H9 (cell line): ENCODE data around the gene PSME1. TPM values are rescaled to one million over a fixed set of nuclear protein-coding genes. Genes with fewer than 3 reads are reported as not detected.

Experiments
- DNase-seq: peaks from one replicate; pipeline ENCODE4 v3.0.0-alpha.2; 2017
- H2AFZ ChIP-seq: one replicate; pipeline ENCODE4 v1.6.1; 2013; ENCODE audit warnings: mild to moderate bottlenecking, low read length, control low read depth, moderate library complexity
- H2AK5ac ChIP-seq: 2 replicates; pipeline ENCODE4 v1.6.1; 2013; ENCODE audit warnings: low read length, control low read depth, mixed read lengths; ENCODE audit not compliant: insufficient read length
- H2BK120ac ChIP-seq: one replicate; pipeline ENCODE4 v1.6.1; 2013; ENCODE audit warnings: low read depth, mild to moderate bottlenecking, low read length, control low read depth, inconsistent platforms; ENCODE audit not compliant: poor library complexity, severe bottlenecking
- H2BK12ac ChIP-seq: 2 replicates; pipeline ENCODE4 v1.6.1; 2013; ENCODE audit warnings: low read length, control low read depth, mixed read lengths, low read depth; ENCODE audit not compliant: insufficient read length
- H2BK15ac ChIP-seq: 2 replicates; pipeline ENCODE4 v1.6.1; 2013; ENCODE audit warnings: low read depth, low read length, control low read depth
- H2BK20ac ChIP-seq: one replicate; pipeline ENCODE4 v1.6.1; 2013; ENCODE audit warnings: low read depth, mild to moderate bottlenecking, low read length, control low read depth, inconsistent platforms; ENCODE audit not compliant: poor library complexity, severe bottlenecking
- H2BK5ac ChIP-seq: 2 replicates; pipeline ENCODE4 v1.6.1; 2013; ENCODE audit warnings: low read length, control low read depth, mixed read lengths; ENCODE audit not compliant: insufficient read length
- H3K14ac ChIP-seq: 2 replicates; pipeline ENCODE4 v1.6.1; 2013; ENCODE audit warnings: low read length, control low read depth; ENCODE audit not compliant: insufficient read depth
- H3K18ac ChIP-seq: 2 replicates; pipeline ENCODE4 v1.6.1; 2013; ENCODE audit warnings: low read depth, mild to moderate bottlenecking, mixed read lengths, low read length, control low read depth; ENCODE audit not compliant: insufficient read length
- H3K23ac ChIP-seq: 2 replicates; pipeline ENCODE4 v1.6.1; 2013; ENCODE audit warnings: low read length, control low read depth, mixed read lengths, low read depth; ENCODE audit not compliant: insufficient read length
- H3K23me2 ChIP-seq: 2 replicates; pipeline ENCODE4 v1.6.1; 2013; ENCODE audit warnings: low read depth, mild to moderate bottlenecking, mixed read lengths, low read length, control low read depth; ENCODE audit not compliant: insufficient read length, poor library complexity, severe bottlenecking
- H3K27ac ChIP-seq: 2 replicates; pipeline ENCODE4 v1.5.1; 2013; ENCODE audit warnings: low read length, control low read depth, mixed read lengths, low read depth; ENCODE audit not compliant: insufficient read length
- H3K27me3 ChIP-seq: 2 replicates; pipeline ENCODE4 v1.6.1; 2013; ENCODE audit warnings: low read length, control low read depth, inconsistent platforms; ENCODE audit not compliant: insufficient read depth
- H3K4ac ChIP-seq: 2 replicates; pipeline ENCODE4 v1.6.1; 2013; ENCODE audit warnings: low read depth, mild to moderate bottlenecking, control low read depth, inconsistent platforms, low read length, moderate library complexity
- H3K4me1 ChIP-seq: 2 replicates; pipeline ENCODE4 v1.6.1; 2013; ENCODE audit warnings: low read length, control low read depth, inconsistent platforms; ENCODE audit not compliant: insufficient read depth
- H3K4me2 ChIP-seq: 2 replicates; pipeline ENCODE4 v1.6.1; 2013; ENCODE audit warnings: low read length, control low read depth, mixed read lengths; ENCODE audit not compliant: insufficient read length, insufficient read depth
- H3K56ac ChIP-seq: 2 replicates; pipeline ENCODE4 v1.6.1; 2013; ENCODE audit warnings: low read depth, mild to moderate bottlenecking, mixed read lengths, low read length, control low read depth; ENCODE audit not compliant: insufficient read length
- H3K79me1 ChIP-seq: 2 replicates; pipeline ENCODE4 v1.6.1; 2013; ENCODE audit warnings: low read depth, mild to moderate bottlenecking, moderate library complexity, low read length, control low read depth, inconsistent platforms; ENCODE audit not compliant: insufficient read depth, poor library complexity, severe bottlenecking
- H3K79me2 ChIP-seq: 2 replicates; pipeline ENCODE4 v1.6.1; 2013; ENCODE audit warnings: low read length, control low read depth, inconsistent platforms; ENCODE audit not compliant: insufficient read depth
- H3K9ac ChIP-seq: 2 replicates; pipeline ENCODE4 v1.6.1; 2013; ENCODE audit warnings: low read length, control low read depth, mixed read lengths; ENCODE audit not compliant: insufficient read length; ENCODE audit errors: extremely low read depth
- H3K9me3 ChIP-seq: one replicate; pipeline ENCODE4 v1.6.1; 2013; ENCODE audit warnings: low read depth, low read length, inconsistent platforms; ENCODE audit not compliant: control insufficient read depth
- H3T11ph ChIP-seq: one replicate; pipeline ENCODE4 v1.6.1; 2013; ENCODE audit warnings: mild to moderate bottlenecking, low read length, control low read depth, inconsistent platforms
- H4K20me1 ChIP-seq: one replicate; pipeline ENCODE4 v1.6.1; 2013; ENCODE audit not compliant: control insufficient read depth, insufficient read length, insufficient read depth
- H4K5ac ChIP-seq: 2 replicates; pipeline ENCODE4 v1.6.1; 2013; ENCODE audit warnings: low read depth, mild to moderate bottlenecking, mixed read lengths, low read length, control low read depth; ENCODE audit not compliant: insufficient read length
- H4K8ac ChIP-seq: replicated peaks from 2 replicates; pipeline ENCODE4 v1.6.1; 2013; ENCODE audit warnings: low read length, control low read depth, mixed read lengths, low read depth; ENCODE audit not compliant: insufficient read length
- H4K91ac ChIP-seq: 2 replicates; pipeline ENCODE4 v1.6.1; 2013; ENCODE audit warnings: low read depth, mild to moderate bottlenecking, moderate library complexity, mixed read lengths, low read length, control low read depth; ENCODE audit not compliant: insufficient read length
- H3K27ac Mint-ChIP-seq, 3 experiments: 2 replicates in 2 of 3; 3 replicates in 1 of 3; pipeline ENCODE4 v1.8.0; 2020 to 2021; ENCODE audit warnings: mixed read lengths in 3 of 3, mild to moderate bottlenecking in 1 of 3, moderate library complexity in 1 of 3
- H3K27me3 Mint-ChIP-seq: 2 replicates; pipeline ENCODE4 v1.8.0; 2021; ENCODE audit warnings: low read depth, mild to moderate bottlenecking, moderate library complexity, mixed read lengths
- H3K36me3 Mint-ChIP-seq, 3 experiments: 2 replicates in 2 of 3; 3 replicates in 1 of 3; pipeline ENCODE4 v1.8.0; 2020 to 2021; ENCODE audit warnings: low read depth in 3 of 3, mixed read lengths in 3 of 3; ENCODE audit not compliant: insufficient read depth in 1 of 3
- H3K4me1 Mint-ChIP-seq, 2 experiments: 2 replicates each; pipeline ENCODE4 v1.8.0; 2020; ENCODE audit warnings: mixed read lengths in 2 of 2
- H3K4me3 Mint-ChIP-seq, 2 experiments: 2 replicates in 1 of 2; 3 replicates in 1 of 2; pipeline ENCODE4 v1.8.0; 2020 to 2021; ENCODE audit warnings: mild to moderate bottlenecking in 2 of 2, mixed read lengths in 2 of 2, moderate library complexity in 1 of 2
- H3K9me3 Mint-ChIP-seq, 2 experiments: 2 replicates in 1 of 2; 3 replicates in 1 of 2; pipeline ENCODE4 v1.8.0; 2020; ENCODE audit warnings: mild to moderate bottlenecking in 2 of 2, mixed read lengths in 2 of 2, moderate library complexity in 1 of 2
- CTCF ChIP-seq: fragments of 200-600 bp; sonication (generic); conservative IDR thresholded peaks from 3 replicates; pipeline ENCODE4 v1.8.0; 2021; ENCODE audit warnings: antibody characterized with exemption, mild to moderate bottlenecking
- WGBS: extraction: QIAGEN DNeasy Blood & Tissue Kit; methylation state at CpG from one replicate; pipeline ENCODE4 v1.1.7; 2013; ENCODE audit warnings: missing lambda C conversion rate, low lambda C conversion rate, mixed read lengths; ENCODE audit not compliant: insufficient read length; ENCODE audit errors: extremely low coverage; 5-methylcytosine and 5-hydroxymethylcytosine counted together
- total RNA-seq: library from RNA; stranded (reverse); gene quantifications from 2 replicates; pipeline ENCODE4 v1.2.1, GENCODE V29; 2021

The PSME1 gene
- total RNA-seq, 1 experiment from 2014 or later, result 109 TPM

- WGBS, result no CpG with 5 or more reads among the region's 4 CpGs
- peak overlapping the region in 1 of 3 experiments; percentile 79; a peak in 1 of 7 replicates for H3K27ac Mint-ChIP-seq
Measured at GRCh38 chr14:24160499-24160849, 24.5 kb downstream of the PSME1 start.

More at GRCh38 chr14:24160499-24160849, 24.5 kb downstream of the PSME1 start:
- no peak overlapping the region for H3K56ac ChIP-seq
- no peak overlapping the region for H3K14ac ChIP-seq
- no peaks in the 10 kb centered on the region for H3K27me3 ChIP-seq
- no peak overlapping the region for H3K9ac ChIP-seq
- no peak overlapping the region for H2BK15ac ChIP-seq
- H3K4ac ChIP-seq, result no peak overlapping the region
- H2BK5ac ChIP-seq, result no peak overlapping the region
- no peak overlapping the region for H2AFZ ChIP-seq
- H3K4me3 Mint-ChIP-seq, result no peak overlapping the region
- no peaks in the 10 kb centered on the region for H3K23me2 ChIP-seq
- no peak overlapping the region for H3T11ph ChIP-seq
- no peak overlapping the region for H3K18ac ChIP-seq
- no peaks in the 10 kb centered on the region; the same call in 1 of the 2 replicates for H3K27me3 Mint-ChIP-seq
- no peak for TF ChIP-seq CTCF
- H4K8ac ChIP-seq, result no peak overlapping the region
- peaks cover 27 to 64% (median 61%) of the 10 kb centered on the region in 3 experiments for H3K36me3 Mint-ChIP-seq
- no peaks in the 10 kb centered on the region for H3K9me3 Mint-ChIP-seq
- no peak overlapping the region for H2BK12ac ChIP-seq
- no peak overlapping the region for H3K23ac ChIP-seq
- H3K4me2 ChIP-seq, result no peak overlapping the region
- no peak overlapping the region for H3K27ac ChIP-seq
- H4K91ac ChIP-seq, result no peak overlapping the region
- H3K79me2 ChIP-seq, result no peaks in the 10 kb centered on the region
- H3K9me3 ChIP-seq, result no peaks in the 10 kb centered on the region
- H2BK120ac ChIP-seq, result no peak overlapping the region
- H4K5ac ChIP-seq, result no peak overlapping the region
- H2AK5ac ChIP-seq, result no peak overlapping the region
- no peaks in the 10 kb centered on the region for H4K20me1 ChIP-seq
- DNase-seq, result no peak
- H3K4me1 ChIP-seq, result no peaks in the 10 kb centered on the region
- no peaks in the 10 kb centered on the region for H3K79me1 ChIP-seq
- no peak overlapping the region for H2BK20ac ChIP-seq
- peaks cover 11 to 13% of the 10 kb centered on the region in 2 experiments for H3K4me1 Mint-ChIP-seq
